SH-SY5Y (cell line): ENCODE data around the gene SIGLEC6.

Experiments
- GATA2 ChIP-seq: IDR thresholded peaks from 2 replicates; pipeline ENCODE4 v1.6.1; 2011; ENCODE audit warnings: mild to moderate bottlenecking, low read depth, low read length
- GATA3 ChIP-seq: IDR thresholded peaks from 2 replicates; pipeline ENCODE4 v1.6.1; 2011; ENCODE audit warnings: low read depth, mild to moderate bottlenecking, low read length, moderate library complexity

Gene SIGLEC6

GRCh38 chr19:51552608-51552995 is 21.1 kb upstream of the SIGLEC6 start:
- no peak for TF ChIP-seq GATA3
- TF ChIP-seq GATA2, result no peak

GRCh38 chr19:51551673-51552432 is 20.4 kb upstream of the SIGLEC6 start:
- TF ChIP-seq GATA2, result no peak
- TF ChIP-seq GATA3, result no peak

GRCh38 chr19:51550848-51551672 is 19.6 kb upstream of the SIGLEC6 start:
- no peak for TF ChIP-seq GATA3
- TF ChIP-seq GATA2, result no peak

- no peak for TF ChIP-seq GATA3
- no peak for TF ChIP-seq GATA2
Measured at GRCh38 chr19:51549533-51550324, 18.3 kb upstream of the SIGLEC6 start.

- no peak for TF ChIP-seq GATA3
- TF ChIP-seq GATA2, result no peak
Measured at GRCh38 chr19:51548891-51549305, 17.4 kb upstream of the SIGLEC6 start.

GRCh38 chr19:51548213-51548651 is 16.8 kb upstream of the SIGLEC6 start:
- no peak for TF ChIP-seq GATA2
- TF ChIP-seq GATA3, result no peak

- TF ChIP-seq GATA3 (no peak), GATA2 (no peak)
Measured at GRCh38 chr19:51547397-51548212, 16.1 kb upstream of the SIGLEC6 start.

- TF ChIP-seq GATA3 (no peak), GATA2 (no peak)
Measured at GRCh38 chr19:51546650-51547396, 15.4 kb upstream of the SIGLEC6 start.

- TF ChIP-seq GATA2 (no peak), GATA3 (no peak)
Measured at GRCh38 chr19:51546107-51546649, 14.7 kb upstream of the SIGLEC6 start.

- TF ChIP-seq GATA2 (no peak), GATA3 (no peak)
Measured at GRCh38 chr19:51544038-51544437, 12.6 kb upstream of the SIGLEC6 start.

GRCh38 chr19:51542699-51543098 is 11.2 kb upstream of the SIGLEC6 start:
- TF ChIP-seq GATA3 (no peak), GATA2 (no peak)
